Measurements from ENCODE around the gene MC3R.
"Not testable (repeated sequence)": the region's sequence is repeated elsewhere in the genome, so short reads cannot be mapped to it uniquely, and the experiment has no call there.

The MC3R gene

DNA sequence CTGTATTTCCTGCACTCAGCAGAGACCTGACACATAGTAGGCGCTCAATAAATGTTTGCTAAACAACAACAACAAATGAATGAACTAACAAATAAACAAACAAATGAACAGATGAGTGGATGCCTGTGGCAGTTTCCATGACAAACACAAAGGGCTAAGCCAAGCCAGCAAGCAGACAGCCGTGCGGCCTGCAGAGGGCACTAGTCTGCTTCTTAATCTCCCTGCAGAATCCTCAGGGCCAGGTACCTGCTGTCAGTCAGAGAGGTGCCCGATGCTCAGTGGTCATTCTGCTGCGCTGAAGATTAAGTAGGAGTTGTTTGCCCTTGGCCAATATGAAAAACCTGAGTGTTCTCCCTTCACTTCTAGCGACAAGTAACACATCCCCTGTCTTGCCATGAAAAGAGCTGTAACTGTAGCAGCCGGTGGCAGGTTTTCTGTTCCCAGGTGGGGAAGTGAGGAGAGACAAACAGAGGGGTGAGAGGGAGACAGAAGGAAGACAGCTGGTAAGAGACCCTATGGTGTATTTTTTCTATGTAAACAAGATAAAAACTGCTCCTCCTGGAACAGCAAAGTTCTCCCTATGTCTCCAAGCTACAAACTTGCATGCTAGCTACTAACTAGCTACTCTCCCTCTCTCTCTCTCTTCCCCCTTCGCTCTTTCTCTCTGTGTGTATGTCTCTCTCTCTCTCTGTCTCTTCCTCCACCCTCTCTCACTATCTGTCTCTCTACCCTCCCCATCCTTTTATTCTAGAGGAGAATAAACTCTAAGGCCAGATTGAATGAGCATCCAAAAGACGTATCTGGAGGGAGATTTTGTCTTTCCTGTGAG, at the start of gene MC3R:
Gene MC3R (plus strand): TSS at position 779 of the 829 bp plus-strand sequence. CDS start 112 bp downstream, outside the sequence.
- DNase-seq (ENCODE audit: low read depth in 2 of 2), result no peak

DNA sequence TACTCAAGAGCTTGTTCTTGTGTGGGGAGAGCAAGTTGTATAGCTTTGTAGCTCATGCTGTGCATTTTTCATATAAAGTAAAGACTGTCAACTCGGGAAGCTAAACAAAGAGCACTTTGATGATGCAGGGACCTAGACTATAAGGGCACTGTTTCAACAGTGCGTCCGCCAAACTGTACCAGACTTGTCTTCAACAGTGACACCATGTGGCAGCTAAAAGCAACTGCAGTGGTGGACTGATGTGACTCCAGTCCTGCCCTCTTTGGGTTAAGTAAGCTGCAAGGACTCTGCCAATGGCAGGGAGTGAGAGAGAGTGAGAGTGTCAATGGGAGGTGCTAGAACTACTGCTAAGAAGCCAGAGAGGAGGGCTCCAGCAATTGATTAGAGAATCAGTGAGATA, 48.1 kb upstream of the MC3R start:
- DNase-seq (ENCODE audit: low read depth in 2 of 2), result no peak

DNA sequence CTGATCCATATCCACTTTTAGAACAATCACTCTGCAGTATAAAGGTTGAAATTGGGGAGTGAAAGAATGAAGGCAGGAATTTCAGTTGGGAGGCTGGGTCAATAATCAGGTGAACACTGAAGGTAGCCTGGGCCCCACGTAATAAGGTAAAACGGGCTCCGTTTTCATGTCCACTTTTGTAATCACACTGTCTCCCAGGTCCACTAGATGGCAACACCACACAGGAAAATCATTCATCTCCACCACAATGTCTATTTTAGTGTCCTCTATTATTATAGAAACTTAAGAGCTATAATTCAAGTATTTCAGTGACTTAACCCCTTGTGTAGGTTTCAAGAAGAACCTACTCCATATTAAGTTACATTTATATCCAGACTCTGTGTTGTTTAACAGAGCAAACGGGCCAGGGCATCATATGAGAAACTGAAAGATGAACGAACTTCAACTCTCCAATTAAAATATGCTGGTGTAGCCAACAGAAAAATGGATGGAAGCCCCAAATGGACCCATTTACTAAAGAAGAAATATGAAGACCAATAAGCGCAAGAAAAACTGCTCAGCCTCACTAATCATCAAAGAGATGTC, 45.9 kb upstream of the MC3R start:
- no peak for DNase-seq (ENCODE audit: low read depth in 2 of 2)

DNA sequence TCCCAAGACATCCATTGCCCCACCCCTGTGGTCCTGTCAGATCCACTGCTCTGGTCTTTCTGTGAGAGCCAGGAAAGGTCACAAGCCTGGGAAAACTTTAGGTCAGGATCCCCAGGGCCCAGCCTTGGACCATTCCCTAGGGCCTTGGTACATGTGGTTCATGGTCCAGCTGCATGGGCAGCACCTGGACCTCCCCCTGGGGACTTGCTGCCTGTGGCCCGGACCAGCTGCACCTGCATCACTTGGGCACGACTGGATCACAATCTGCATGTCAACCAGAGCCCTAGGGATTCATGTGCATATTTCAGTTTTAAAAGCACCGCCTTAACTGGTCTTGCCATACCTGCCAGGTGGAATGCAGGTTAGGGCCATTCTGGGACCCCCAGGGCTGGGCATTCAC, 44.3 kb upstream of the MC3R start:
- no peak for DNase-seq (ENCODE audit: low read depth in 2 of 2)

DNA sequence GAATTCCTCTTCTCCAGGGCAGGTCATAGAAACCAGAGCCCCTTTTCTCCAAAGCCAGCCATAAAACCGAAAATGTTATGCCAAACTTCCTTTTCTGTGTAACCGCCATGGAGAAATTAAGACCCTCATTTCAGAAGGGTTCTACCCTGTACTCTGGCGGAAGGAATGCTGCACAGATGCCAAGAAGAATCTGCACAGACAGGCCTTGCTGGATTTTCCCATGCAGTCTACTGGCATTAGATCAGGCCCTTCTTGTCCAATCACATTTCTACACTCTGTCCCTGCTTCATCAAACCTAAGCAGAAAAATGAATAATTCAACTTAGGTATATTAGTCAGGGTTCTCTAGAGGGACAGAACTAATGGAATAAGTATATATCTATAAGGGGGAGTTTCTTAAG, 43.2 kb upstream of the MC3R start:
- no peak for DNase-seq (ENCODE audit: low read depth in 2 of 2)

DNA sequence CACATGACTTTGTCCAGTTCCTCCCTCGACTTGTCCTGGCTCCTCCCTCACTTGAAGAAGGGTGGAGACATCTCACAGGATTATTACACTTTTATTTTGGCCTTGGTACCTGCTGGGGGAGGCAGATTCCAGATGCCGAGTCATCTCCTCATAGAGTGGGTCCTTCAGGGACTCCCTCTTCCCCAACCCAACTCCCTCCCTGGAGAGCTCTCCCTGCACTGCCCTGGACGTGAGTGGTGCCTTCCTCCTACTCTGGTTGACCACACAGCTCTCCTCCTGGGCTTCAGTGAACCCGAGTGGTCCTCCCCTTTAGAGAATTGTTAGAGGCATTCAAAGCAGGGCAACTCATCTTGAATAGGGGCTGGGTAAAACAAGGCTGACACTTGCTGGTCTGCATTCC, 40.9 kb upstream of the MC3R start:
- no peak for DNase-seq (ENCODE audit: low read depth in 2 of 2)

DNA sequence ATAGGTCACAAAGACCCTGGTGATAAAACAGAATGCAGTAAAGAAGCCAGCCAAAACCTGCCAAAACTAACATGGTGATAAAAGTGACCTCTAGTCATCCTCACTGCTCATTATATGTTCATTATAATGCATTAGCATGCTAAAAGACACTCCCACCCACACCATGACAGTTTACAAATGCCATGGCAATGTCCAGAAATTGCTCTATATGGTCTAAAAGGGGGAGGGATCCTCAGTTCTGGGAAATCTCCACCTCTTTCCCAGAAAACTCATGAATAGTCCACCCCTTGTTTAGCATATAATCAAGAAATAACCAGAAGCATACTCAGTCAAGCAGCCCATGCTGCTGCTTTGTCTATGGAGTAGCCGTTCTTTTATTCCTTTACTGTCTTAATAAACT, 40.4 kb upstream of the MC3R start:
- no peak for DNase-seq (ENCODE audit: low read depth in 2 of 2)

DNA sequence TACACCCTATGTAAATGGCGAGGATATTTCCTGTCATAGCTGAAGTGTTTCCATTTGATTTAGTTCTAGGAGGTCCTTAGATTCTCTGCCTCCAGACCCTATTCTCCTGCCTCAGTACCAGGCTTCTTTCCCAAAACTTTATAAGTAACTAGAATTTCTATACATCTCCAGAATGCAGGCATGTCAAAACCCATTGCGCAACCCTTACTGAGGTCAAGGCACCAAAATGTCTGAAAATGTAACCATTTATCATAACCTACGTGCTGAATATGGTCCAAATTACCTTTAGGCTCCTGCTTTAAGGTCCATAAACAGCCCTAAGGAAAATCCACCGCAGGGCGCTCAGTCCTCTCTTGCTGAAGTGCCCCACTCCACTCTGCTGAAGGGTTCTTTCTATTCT, 37.5 kb upstream of the MC3R start:
- DNase-seq (ENCODE audit: low read depth in 2 of 2), result no peak

DNA sequence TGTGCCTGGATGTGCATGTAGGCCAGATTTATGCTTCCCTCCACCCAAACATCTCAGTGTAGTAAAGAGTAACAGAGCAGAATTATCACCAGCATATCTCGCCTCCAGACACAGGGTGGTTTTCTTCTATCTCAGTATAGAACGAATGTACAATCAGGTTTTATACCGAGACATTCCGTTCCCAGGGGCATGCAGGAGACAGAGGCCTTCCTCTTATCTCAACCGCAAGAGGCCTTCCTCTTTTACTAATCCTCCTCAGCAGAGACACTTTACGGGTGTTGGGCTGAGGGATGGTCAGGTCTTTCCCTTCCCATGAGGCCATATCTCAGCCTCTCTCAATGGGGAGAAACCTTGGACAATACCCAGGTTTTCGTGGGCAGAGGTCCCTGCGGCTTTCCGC, 36.4 kb upstream of the MC3R start:
- no peak for DNase-seq (ENCODE audit: low read depth in 2 of 2)

DNA sequence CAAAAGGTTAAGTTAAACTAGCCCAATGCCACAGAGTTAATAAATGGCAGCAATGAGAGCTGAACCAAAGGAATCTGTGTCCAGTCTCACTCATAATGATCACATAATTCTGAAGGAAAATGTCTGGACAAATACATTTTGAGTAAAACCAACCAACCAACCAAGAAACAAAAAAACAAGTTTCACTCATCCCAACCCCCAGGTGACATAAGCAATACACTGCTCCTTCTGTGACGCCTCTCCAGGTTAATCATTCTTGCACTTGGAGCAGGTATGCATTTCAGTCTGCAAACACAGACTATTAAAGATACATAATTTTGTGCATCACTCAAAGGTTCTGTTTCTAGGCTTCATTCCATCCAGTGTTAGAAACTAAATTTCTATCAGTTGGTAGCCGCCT, 35.2 kb upstream of the MC3R start:
- DNase-seq (ENCODE audit: low read depth in 2 of 2), result no peak

DNA sequence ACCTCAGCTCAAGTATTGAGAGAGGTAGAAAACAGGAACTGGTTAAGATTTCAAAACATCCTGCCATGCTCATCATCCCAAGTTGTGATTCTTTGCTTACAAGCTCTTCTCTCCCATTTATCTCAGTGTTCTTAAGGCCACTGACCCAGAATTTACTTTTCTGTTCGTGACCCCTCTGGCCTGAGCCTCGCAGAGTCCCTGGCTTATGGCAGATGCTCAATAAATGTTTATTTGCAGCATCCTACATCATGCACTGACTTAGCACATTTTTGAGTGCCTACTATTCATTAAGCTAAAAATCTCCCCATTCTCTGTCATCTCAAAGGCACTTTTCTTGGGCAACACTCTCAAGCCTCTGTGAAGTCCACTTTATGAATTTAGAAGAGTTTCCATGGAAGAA, 33.4 kb upstream of the MC3R start:
- DNase-seq (ENCODE audit: low read depth in 2 of 2), result no peak

DNA sequence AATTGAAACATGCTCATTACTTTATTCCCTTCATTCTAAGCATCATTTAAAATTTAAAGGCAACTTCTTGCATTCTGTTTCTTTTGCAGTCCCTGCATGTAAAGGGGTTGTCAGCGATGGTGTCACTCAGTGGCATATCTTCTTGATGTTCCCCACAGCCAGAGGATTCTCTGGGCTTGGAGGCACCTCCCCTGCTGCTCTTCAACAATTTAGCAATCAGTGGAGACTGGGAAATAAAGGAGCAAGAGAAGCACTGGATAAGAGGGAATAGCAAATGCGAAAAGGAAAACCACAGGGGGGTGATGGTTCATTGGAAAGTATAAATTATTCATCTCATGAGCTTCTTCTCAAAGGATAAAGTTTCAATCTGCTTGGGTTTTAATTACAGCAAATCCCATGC, 30.7 kb upstream of the MC3R start:
- DNase-seq (ENCODE audit: low read depth in 2 of 2), result no peak

DNA sequence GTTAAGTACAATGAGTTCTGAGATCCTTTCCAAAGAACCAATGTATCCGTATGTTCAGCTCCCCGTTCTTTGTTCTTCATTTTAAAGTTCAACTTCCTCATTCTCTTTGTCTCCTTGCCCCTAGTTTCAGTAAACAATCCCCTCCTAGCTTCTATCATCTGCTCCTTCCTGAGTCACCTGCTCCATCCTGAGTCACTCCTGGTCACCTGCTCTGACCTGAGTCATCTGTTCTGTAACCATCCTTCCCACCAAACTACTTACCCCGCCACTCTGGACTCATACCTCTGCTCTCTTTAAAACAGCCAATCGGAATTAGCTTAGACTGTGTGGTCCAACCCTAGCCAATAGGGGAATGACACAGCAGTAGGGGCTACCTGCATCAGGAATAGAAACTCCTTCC, 27.3 kb upstream of the MC3R start:
- not testable (repeated sequence) for DNase-seq (ENCODE audit: low read depth in 2 of 2)

DNA sequence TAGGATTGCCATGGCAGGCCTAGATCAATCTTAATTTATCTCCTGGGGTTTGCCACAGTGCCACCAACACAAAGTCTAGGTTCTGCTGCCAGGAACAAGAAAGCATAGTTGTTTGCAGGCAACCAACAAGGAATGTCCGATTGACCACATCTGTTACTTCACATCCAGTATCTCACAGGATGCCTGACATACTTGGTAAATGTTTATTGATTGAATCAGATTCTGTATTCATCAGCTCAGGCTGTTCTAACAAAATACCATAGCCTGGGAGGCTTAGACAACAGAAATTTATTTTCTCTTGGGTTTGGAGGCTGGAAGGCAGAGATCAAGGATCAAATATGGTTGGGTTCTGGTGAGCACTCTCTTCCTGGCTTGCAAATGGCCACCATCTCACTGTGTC, 26.3 kb upstream of the MC3R start:
- DNase-seq (ENCODE audit: low read depth in 2 of 2), result no peak

DNA sequence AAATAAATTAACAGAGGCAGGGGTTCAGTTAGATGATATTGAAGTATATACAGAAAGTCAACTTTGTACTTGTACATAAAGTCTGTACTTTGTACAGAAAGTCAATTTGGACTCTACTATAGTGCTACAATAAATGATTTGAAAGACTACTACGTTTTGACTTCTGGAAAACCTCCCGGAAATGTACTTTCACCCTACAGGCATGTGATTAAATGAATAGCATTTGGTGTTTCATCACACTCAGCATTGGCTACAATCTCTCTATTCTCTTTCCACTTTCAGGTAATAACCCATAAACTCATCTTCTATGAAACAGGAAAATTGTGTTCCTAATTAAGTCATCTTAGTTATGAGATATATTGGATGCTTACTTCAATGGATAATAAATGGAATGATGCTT, 25.6 kb upstream of the MC3R start:
- DNase-seq (ENCODE audit: low read depth in 2 of 2), result no peak

DNA sequence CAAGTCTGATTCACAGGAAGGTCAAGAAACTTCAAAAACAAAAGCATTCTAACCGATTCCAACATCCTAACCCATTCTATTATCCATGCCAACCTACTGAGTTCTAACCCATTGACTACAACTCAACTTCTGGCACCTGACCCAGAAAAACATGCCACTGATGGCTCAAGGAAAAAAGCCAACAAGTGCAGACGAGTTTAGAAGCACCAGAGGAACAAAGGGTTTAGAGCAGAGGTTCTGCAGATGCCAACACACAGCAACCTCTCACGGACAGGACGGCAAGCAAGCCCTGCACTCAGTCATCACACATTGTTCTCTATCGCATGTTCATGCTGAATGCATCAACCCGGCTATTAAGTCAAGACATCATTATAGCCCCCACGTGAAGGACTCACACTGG, 25.2 kb upstream of the MC3R start:
- DNase-seq (ENCODE audit: low read depth in 2 of 2), result no peak

DNA sequence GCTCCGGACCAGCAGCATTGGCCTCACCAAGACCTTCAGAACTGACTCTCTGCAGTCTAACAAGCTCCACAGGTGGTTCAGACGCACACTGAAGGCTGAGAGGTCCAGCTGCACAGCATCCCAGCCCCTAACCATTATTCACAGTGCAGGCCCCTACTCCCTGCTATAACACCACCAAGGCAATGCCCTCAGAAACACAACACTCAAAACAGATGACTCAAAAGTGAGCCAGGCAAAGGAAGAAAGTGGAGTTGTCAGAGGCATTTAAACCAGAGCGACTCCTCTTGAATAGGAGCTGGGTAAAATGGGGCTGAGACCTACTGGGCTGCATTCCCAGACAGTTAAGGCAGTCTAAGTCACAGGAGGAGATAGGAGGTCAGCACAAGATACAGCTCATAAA, 20.5 kb upstream of the MC3R start:
- no peak for DNase-seq (ENCODE audit: low read depth in 2 of 2)

DNA sequence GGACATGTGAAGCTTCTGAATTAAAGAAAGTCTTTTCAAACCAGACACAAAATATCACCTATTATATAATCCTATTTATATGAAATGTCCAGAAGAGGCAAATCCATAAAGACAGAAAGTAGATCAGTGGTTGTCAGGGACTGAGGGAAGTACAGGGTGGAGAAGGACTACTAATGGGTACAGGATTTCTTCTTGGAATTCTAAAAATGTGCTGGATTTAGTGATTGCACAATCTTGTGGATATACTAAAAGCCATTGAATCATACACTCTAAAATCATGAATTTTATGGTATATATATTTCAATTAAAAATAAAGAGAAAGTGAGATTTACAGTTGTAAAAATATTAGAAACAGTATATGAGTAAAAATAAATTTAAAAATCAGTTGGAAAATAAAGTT, 18.7 kb upstream of the MC3R start:
- DNase-seq (ENCODE audit: low read depth in 2 of 2), result no peak

DNA sequence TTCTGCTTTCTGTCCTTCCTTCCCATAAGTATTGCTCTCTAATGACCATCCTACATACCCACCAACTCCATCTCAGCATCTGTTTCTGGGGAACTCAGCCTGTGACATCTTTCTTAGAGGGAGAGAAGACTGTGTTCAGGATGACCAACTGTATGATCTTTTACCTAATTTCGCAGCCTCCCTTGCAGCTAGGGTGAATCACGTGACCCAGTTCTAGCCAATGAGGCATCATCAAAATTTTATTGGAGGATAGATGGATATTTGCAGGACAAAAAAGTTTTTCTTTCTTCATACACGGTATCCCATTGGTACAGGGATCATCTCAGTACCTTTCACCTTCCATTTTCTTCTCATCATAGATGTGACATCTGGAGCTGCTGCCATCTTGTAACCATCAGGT, 14.4 kb upstream of the MC3R start:
- DNase-seq (ENCODE audit: low read depth in 2 of 2), result no peak

DNA sequence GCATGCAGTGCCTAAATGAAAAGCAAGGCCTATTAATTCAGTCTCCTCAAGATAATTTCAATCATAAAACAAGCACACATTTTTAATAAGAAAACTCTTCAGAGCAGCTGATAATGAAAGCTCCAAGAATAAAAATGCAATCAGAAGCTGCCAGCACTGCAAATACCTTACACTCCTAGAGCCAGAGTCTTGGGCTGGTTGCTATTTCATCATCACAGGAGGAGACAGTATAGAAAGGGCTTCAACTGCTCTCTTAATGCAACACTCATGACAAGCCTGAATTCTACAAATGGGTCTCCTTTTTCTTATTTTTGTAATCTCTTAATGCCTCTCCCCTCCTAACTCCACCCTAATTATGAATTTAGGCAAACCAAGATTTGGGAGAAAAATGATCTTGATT, 11.2 kb upstream of the MC3R start:
- DNase-seq (ENCODE audit: low read depth in 2 of 2), result no peak

DNA sequence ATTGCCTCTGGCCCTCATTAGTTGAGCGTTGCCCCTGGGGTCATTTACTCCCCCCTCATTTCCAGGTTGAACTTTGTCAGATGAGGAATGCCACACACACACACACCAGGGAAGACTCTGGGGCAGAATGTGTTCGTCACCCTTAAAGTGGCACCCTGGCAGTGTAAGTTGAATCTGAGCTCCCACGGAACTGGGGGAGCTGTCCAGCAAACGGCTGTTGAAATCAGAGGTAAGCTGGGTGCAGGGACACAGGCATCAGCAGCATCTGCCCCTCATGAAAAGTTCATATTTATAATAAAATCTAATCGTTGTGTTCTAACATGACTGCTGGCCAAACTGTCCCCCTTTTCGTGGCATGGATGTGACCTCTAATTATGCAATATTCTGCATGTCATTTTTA, 4.3 kb upstream of the MC3R start:
- no peak for DNase-seq (ENCODE audit: low read depth in 2 of 2)

DNA sequence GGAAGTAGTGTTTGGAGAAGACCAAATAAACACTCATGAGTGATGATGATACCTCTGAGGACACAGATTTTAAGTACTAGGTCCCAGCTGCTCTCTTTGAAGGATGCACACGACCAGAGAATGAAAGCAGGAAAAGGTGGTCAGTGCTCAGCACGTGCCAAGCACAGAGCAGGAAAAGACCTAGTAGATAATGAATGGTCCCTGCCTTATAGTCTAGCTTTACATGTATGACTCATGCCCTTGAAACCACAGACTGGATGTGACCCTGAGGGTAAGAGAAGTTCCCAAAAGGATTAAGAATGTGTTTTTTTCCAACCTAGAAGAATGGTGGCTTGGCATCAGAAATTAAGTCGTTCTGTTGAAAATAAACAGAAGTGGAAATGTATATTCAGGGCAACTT, 2.8 kb upstream of the MC3R start:
- no peak for DNase-seq (ENCODE audit: low read depth in 2 of 2)

DNA sequence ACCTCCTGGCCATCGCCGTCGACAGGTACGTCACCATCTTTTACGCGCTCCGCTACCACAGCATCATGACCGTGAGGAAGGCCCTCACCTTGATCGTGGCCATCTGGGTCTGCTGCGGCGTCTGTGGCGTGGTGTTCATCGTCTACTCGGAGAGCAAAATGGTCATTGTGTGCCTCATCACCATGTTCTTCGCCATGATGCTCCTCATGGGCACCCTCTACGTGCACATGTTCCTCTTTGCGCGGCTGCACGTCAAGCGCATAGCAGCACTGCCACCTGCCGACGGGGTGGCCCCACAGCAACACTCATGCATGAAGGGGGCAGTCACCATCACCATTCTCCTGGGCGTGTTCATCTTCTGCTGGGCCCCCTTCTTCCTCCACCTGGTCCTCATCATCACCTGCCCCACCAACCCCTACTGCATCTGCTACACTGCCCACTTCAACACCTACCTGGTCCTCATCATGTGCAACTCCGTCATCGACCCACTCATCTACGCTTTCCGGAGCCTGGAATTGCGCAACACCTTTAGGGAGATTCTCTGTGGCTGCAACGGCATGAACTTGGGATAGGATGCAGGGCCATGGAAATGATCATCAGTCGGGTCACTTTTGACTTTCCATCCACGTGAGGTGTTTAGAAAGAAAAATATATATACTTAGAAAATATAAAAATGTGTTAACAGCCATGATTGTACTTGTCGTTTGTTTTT, 868 bp downstream of the MC3R start:
- no peak for DNase-seq (ENCODE audit: low read depth in 2 of 2)

Data from stimulated activated CD8-positive, alpha-beta memory T cell treated with anti-CD3 and anti-CD28 coated beads, Interleukin-2, amount 100 ng/mL, for 1 hour (primary cell).